GM23338 (cell line): ENCODE results near the gene NCF2. TPM values are rescaled to one million over a fixed set of nuclear protein-coding genes. Genes with fewer than 3 reads are reported as not detected.

Experiments used
- ATAC-seq: fragments of 200-7000 bp; cut with Tn5 transposase; 3 replicates; pipeline ENCODE4 v1.9.1; 2020
- DNase-seq: peaks from one replicate; pipeline ENCODE4 v3.0.0-alpha.2; 2015; ENCODE audit warnings: low spot score
- H2AFZ ChIP-seq: fragments of 200-600 bp; sonication (generic); 2 replicates; pipeline ENCODE4 v1.8.0; 2016; ENCODE audit warnings: antibody characterized with exemption, mild to moderate bottlenecking, moderate library complexity
- H3F3A ChIP-seq: fragments of 200-600 bp; sonication (generic); replicated peaks from 2 replicates; pipeline ENCODE4 v1.8.0; 2017; ENCODE audit warnings: antibody characterized with exemption, mixed run types, low read depth
- H3K27ac ChIP-seq: fragments of 200-600 bp; sonication (generic); 2 replicates; pipeline ENCODE4 v1.6.1; 2016; ENCODE audit warnings: low read depth
- H3K27me3 ChIP-seq: fragments of 200-600 bp; sonication (generic); 2 replicates; pipeline ENCODE4 v1.8.0; 2016; ENCODE audit warnings: mild to moderate bottlenecking, mixed run types, moderate library complexity; ENCODE audit not compliant: insufficient read depth
- H3K36me3 ChIP-seq: fragments of 200-600 bp; sonication (generic); 2 replicates; pipeline ENCODE4 v1.8.0; 2016; ENCODE audit warnings: mild to moderate bottlenecking; ENCODE audit not compliant: insufficient read depth
- H3K4me1 ChIP-seq: fragments of 200-600 bp; sonication (generic); 2 replicates; pipeline ENCODE4 v1.8.0; 2016; ENCODE audit warnings: mild to moderate bottlenecking, moderate library complexity; ENCODE audit not compliant: insufficient read depth
- H3K4me2 ChIP-seq: fragments of 200-600 bp; sonication (generic); 2 replicates; pipeline ENCODE4 v1.7.1; 2017; ENCODE audit warnings: mixed run types
- H3K4me3 ChIP-seq: fragments of 200-600 bp; sonication (generic); 2 replicates; pipeline ENCODE4 v1.6.1; 2016; ENCODE audit warnings: mixed run types
- H3K79me2 ChIP-seq: fragments of 200-600 bp; sonication (generic); replicated peaks from 2 replicates; pipeline ENCODE4 v1.8.0; 2017; ENCODE audit warnings: mild to moderate bottlenecking; ENCODE audit not compliant: insufficient read depth
- H3K9me2 ChIP-seq: fragments of 200-600 bp; sonication (generic); 2 replicates; pipeline ENCODE4 v1.8.0; 2017; ENCODE audit not compliant: insufficient read depth
- H4K20me1 ChIP-seq: fragments of 200-600 bp; sonication (generic); replicated peaks from 2 replicates; pipeline ENCODE4 v1.8.0; 2017; ENCODE audit warnings: mild to moderate bottlenecking; ENCODE audit not compliant: insufficient read depth
- H3K27ac Mint-ChIP-seq: 2 replicates; pipeline ENCODE4 v1.8.0; 2020; ENCODE audit warnings: inconsistent platforms, mild to moderate bottlenecking, moderate library complexity, mixed read lengths
- H3K27me3 Mint-ChIP-seq: 3 replicates; pipeline ENCODE4 v1.8.0; 2022; ENCODE audit warnings: low read depth, mild to moderate bottlenecking, moderate library complexity, mixed read lengths, inconsistent platforms; ENCODE audit not compliant: insufficient read depth, poor library complexity
- H3K36me3 Mint-ChIP-seq: 3 replicates; pipeline ENCODE4 v1.8.0; 2021; ENCODE audit warnings: low read depth, mild to moderate bottlenecking, inconsistent platforms, moderate library complexity, mixed read lengths
- H3K4me1 Mint-ChIP-seq: 3 replicates; pipeline ENCODE4 v1.8.0; 2020; ENCODE audit warnings: mild to moderate bottlenecking, inconsistent platforms, mixed read lengths
- H3K4me3 Mint-ChIP-seq: 3 replicates; pipeline ENCODE4 v1.8.0; 2021; ENCODE audit warnings: moderate library complexity, mild to moderate bottlenecking, inconsistent platforms, mixed read lengths
- H3K9me3 Mint-ChIP-seq: 3 replicates; pipeline ENCODE4 v1.8.0; 2020; ENCODE audit warnings: moderate library complexity, mild to moderate bottlenecking, inconsistent platforms, mixed read lengths
- CTCF ChIP-seq, 2 experiments: fragments of 200-600 bp in 1 of 2; sonication (generic) in 1 of 2; conservative IDR thresholded peaks; 2 replicates each; pipeline versions ENCODE4 v1.5.1 to v1.6.1; 2016 to 2017; ENCODE audit warnings: antibody characterized with exemption in 2 of 2, low read depth in 2 of 2, mild to moderate bottlenecking in 2 of 2, moderate library complexity in 1 of 2
- ETS1 ChIP-seq: IDR thresholded peaks from 2 replicates; pipeline ENCODE4 v1.6.1; 2016; ENCODE audit warnings: antibody characterized with exemption
- EZH2 ChIP-seq: fragments of 200-600 bp; sonication (generic); IDR thresholded peaks from one replicate; pipeline ENCODE4 v1.8.0; 2017; ENCODE audit warnings: antibody characterized with exemption, mild to moderate bottlenecking, low read depth; ENCODE audit not compliant: unreplicated experiment
- EZH2phosphoT487 ChIP-seq: fragments of 200-600 bp; sonication (generic); IDR thresholded peaks from one replicate; pipeline ENCODE4 v1.8.1; 2018; ENCODE audit warnings: antibody characterized with exemption; ENCODE audit not compliant: unreplicated experiment
- POLR2AphosphoS5 ChIP-seq: IDR thresholded peaks from 2 replicates; pipeline ENCODE4 v1.6.1; 2016; ENCODE audit warnings: antibody characterized with exemption, low read depth
- REST ChIP-seq: IDR thresholded peaks from one replicate; pipeline ENCODE4 v1.6.1; 2018; ENCODE audit warnings: antibody characterized with exemption; ENCODE audit not compliant: unreplicated experiment
- ZNF114 ChIP-seq: fragments of 250-450 bp; sonication (Bioruptor Pico); IDR thresholded peaks from 2 replicates; pipeline ENCODE4 v1.5.0; 2020; ENCODE audit warnings: mild to moderate bottlenecking, moderate library complexity
- ZNF331 ChIP-seq: fragments of 250-450 bp; sonication (Bioruptor Pico); IDR thresholded peaks from 2 replicates; pipeline ENCODE4 v1.5.0; 2020; ENCODE audit warnings: low read depth, mild to moderate bottlenecking, moderate library complexity
- polyA plus RNA-seq: library from polyadenylated mRNA; unstranded; fragments of >200 nt; fragmentation: Nextera tagmentation; extraction: Ambion mirVana; gene quantifications from 2 replicates; pipeline ENCODE4 v1.2.1, GENCODE V29; 2016
- total RNA-seq: library from RNA; depleted of rRNA; stranded (reverse); fragments of >200 nt; shearing (Covaris generic); gene quantifications from 2 replicates; pipeline ENCODE4 v1.2.3, GENCODE V29; 2014

Gene NCF2
- total and polyA plus RNA-seq, 2 experiments from 2014 or later: not detected

GRCh38 chr1:183533617-183534174 lies 56.6 kb downstream of the NCF2 start (continued):
- TF ChIP-seq REST: no peak
- TF ChIP-seq ZNF114 (CRISPR knock-in tag): no peak
- no peak for TF ChIP-seq ZNF331
- no peak for TF ChIP-seq POLR2AphosphoS5
- no peak for TF ChIP-seq ETS1

- Histone ChIP-seq H3K4me2 (no peak overlapping the region), H3K79me2 (no peaks in the 10 kb centered on the region), H3K27me3 (no peaks in the 10 kb centered on the region), H3K4me3 (no peak overlapping the region), H3K36me3 (peaks cover 43% of the 10 kb centered on the region), H2AFZ (no peak overlapping the region), H4K20me1 (0 out of 2 replicates have a peak, but pooled peaks cover 6% of the 10 kb centered on the region), H3K9me2 (no peaks in the 10 kb centered on the region), H3F3A (no peaks in the 10 kb centered on the region), H3K4me1 (no peaks in the 10 kb centered on the region), H3K27ac (no peak overlapping the region)
- TF ChIP-seq EZH2: no peak
- TF ChIP-seq CTCF (conservative IDR thresholded peaks at IDR 0.05; ENCODE audit: low read depth in 2 of 2): no peak
- TF ChIP-seq REST: no peak
- TF ChIP-seq EZH2phosphoT487: no peak
- no peak for TF ChIP-seq POLR2AphosphoS5
- DNase-seq (no peak), ATAC-seq (no peak)
- Mint-ChIP-seq H3K4me3 (no peak overlapping the region), H3K4me1 (no peaks in the 10 kb centered on the region), H3K36me3 (peaks cover 35% of the 10 kb centered on the region; the same call in 2 of the 3 replicates), H3K27me3 (no peaks in the 10 kb centered on the region), H3K9me3 (no peaks in the 10 kb centered on the region), H3K27ac (no peak overlapping the region)
Measured at GRCh38 chr1:183528577-183528976, 61.7 kb downstream of the NCF2 start.
